Kidney (tissue), 14 donors: ENCODE measurements around the gene LIN28B. TPM values are rescaled to one million over a fixed set of nuclear protein-coding genes. Genes with fewer than 3 reads are reported as not detected.

Experiments used
- DNase-seq, 5 donors: peaks; one replicate each; pipeline ENCODE4 v3.0.0-alpha.2; 2013 to 2020
- FAIRE-seq: peaks from 2 replicates; lab custom pipeline; 2012; peaks lifted over from hg19 to GRCh38; lab: Jason Lieb, UNC
- H3K27ac ChIP-seq, 2 donors: one replicate each; pipeline ENCODE4 v1.7.0; 2013; ENCODE audit warnings: low read depth in 2 of 2, low read length in 2 of 2, inconsistent platforms in 1 of 2
- H3K27me3 ChIP-seq: one replicate; pipeline ENCODE4 v1.7.1; 2013; ENCODE audit warnings: low read length, inconsistent platforms; ENCODE audit not compliant: control insufficient read depth, insufficient read depth
- H3K36me3 ChIP-seq, 3 donors: one replicate each; pipeline versions ENCODE4 v1.7.0 to v1.7.1; 2013; ENCODE audit warnings: low read length in 3 of 3, control low read depth in 1 of 3, inconsistent platforms in 1 of 3; ENCODE audit not compliant: insufficient read depth in 3 of 3, control insufficient read depth in 2 of 3
- H3K4me1 ChIP-seq, 3 donors: one replicate each; pipeline versions ENCODE4 v1.7.0 to v1.7.1; 2013; ENCODE audit warnings: low read length in 3 of 3, inconsistent platforms in 1 of 3, low read depth in 1 of 3; ENCODE audit not compliant: control insufficient read depth in 2 of 3, insufficient read depth in 2 of 3
- H3K4me3 ChIP-seq, 3 donors: one replicate each; pipeline versions ENCODE4 v1.7.0 to v1.8.1; 2013; ENCODE audit warnings: low read length in 3 of 3, control low read depth in 1 of 3, inconsistent platforms in 1 of 3
- H3K9ac ChIP-seq, 3 donors: one replicate each; pipeline versions ENCODE4 v1.7.0 to v1.7.1; 2013; ENCODE audit warnings: low read length in 3 of 3, control low read depth in 1 of 3, inconsistent platforms in 1 of 3
- H3K9me3 ChIP-seq, 3 donors: one replicate each; pipeline versions ENCODE4 v1.7.0 to v1.7.1; 2013; ENCODE audit warnings: low read length in 3 of 3, control low read depth in 1 of 3, inconsistent platforms in 1 of 3; ENCODE audit not compliant: control insufficient read depth in 2 of 3, insufficient read depth in 1 of 3
- intact Hi-C: fragments of 100-400 bp; cut with DNase I; formaldehyde crosslinking; loops from one replicate; pipeline ENCODE4 v1.11.1; 2022
- polyA plus RNA-seq: library from polyadenylated mRNA; stranded (reverse); fragments of 350-450 nt; fragmentation: Illumina TruSeq; extraction: RNeasy Lipid Tissue Mini Kit (QIAGEN cat#74804); gene quantifications from one replicate; pipeline ENCODE4 v1.2.3, GENCODE V29; 2014; ENCODE audit warnings: low read depth, low replicate concordance; ENCODE audit not compliant: insufficient read depth
- total RNA-seq: library from RNA; stranded (reverse); fragmentation: NEBNext Ultra II Directional; extraction: Animal tissue kit (Norgen Biotek cat#: 25700); gene quantifications from one replicate; pipeline ENCODE4 v1.2.1, GENCODE V29; 2021
- TF ChIP-seq, protein P1 (sequence below): IDR thresholded peaks from 3 replicates; pipeline ENCODE4 v1.5.1; 2012; ENCODE audit warnings: mild to moderate bottlenecking, moderate library complexity, borderline replicate concordance; ENCODE audit not compliant: insufficient read depth; ENCODE audit errors: extremely low read depth
- donor health status: control.
- donor health status: control.
- donor health status: control.
- donor health status: control.
- donor health status: control.
- donor health status: DM: yes; HTN: yes; CAD: no.
- donor health status: Normal renal cell carcinoma (clear cell type).

The LIN28B gene
- total and polyA plus RNA-seq, 2 donors from 2014 or later = not detected

DNA sequence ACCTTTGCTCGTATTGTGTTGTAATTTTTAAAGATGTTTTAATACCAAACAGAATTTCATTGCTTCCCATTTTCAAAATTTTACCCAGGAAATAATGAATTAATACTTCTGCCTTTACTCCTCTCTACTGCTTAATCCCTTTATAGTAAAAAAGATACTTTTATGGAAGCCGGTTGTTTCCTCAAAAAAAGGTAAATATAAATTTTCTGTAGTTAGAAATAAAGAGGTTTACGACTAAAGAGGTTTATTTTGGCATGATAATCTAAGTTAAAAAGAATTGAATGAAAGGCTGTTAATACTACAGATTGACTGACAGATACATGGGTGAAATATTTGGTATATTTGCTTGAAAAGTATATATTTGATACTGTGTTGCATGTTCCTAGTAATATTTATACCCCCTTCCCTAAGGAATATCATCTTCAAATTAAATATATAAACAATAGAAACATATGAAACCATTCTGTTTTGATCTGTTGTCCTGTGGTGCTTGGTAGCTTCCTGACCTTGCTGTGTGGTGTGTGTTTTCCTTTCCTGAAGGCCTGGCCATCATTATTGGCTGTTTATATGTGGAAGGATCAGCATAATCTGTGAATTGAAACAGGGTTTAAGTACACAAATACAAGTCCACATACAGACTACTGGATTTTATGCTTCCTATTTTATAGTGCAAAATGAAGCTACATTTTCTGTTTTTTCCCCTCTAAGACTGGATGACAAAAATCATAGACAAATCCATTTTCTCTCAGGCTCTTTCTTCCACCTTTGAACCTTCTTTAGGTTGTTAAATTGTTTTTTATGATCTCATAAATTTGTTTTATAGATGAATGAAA lies 2.3 kb downstream of the LIN28B start:
- no peak for FAIRE-seq
- H3K4me1 ChIP-seq = peaks cover 0 to 4% (median 0%) of the 10 kb centered on the region in 3 donors
- no peak overlapping the region for H3K9ac ChIP-seq
- DNase-seq = no peak
- H3K36me3 ChIP-seq = no peaks in the 10 kb centered on the region
- H3K9me3 ChIP-seq = no peaks in the 10 kb centered on the region
- intact Hi-C loops = no loop called here
- TF ChIP-seq, protein P1, sequence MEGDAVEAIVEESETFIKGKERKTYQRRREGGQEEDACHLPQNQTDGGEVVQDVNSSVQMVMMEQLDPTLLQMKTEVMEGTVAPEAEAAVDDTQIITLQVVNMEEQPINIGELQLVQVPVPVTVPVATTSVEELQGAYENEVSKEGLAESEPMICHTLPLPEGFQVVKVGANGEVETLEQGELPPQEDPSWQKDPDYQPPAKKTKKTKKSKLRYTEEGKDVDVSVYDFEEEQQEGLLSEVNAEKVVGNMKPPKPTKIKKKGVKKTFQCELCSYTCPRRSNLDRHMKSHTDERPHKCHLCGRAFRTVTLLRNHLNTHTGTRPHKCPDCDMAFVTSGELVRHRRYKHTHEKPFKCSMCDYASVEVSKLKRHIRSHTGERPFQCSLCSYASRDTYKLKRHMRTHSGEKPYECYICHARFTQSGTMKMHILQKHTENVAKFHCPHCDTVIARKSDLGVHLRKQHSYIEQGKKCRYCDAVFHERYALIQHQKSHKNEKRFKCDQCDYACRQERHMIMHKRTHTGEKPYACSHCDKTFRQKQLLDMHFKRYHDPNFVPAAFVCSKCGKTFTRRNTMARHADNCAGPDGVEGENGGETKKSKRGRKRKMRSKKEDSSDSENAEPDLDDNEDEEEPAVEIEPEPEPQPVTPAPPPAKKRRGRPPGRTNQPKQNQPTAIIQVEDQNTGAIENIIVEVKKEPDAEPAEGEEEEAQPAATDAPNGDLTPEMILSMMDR = no peak
- H3K27ac ChIP-seq = no peak overlapping the region
- no peak overlapping the region for H3K4me3 ChIP-seq
- H3K27me3 ChIP-seq = peaks cover 42% of the 10 kb centered on the region

DNA sequence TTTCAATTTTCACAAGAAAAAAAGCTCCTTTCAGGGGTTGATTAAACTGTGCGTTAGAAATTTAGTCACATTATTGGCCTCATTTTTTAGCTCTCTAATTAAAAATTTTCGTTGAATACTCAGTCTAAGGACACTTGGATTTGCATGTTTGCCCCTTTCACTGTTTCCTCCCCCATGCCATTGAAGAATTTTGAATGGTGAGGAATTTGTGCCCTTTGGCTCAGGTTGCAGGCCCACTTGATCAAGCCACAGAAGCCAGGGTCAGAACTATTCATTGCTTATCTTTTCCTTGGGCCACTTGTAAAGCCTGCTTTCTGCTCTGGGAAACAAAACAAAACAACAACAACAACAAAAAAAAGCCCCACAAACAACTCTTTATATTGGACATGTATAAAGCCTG lies 12.2 kb downstream of the LIN28B start:
- DNase-seq = no peak
- no peak overlapping the region for H3K9ac ChIP-seq
- no peak overlapping the region for H3K27ac ChIP-seq
- intact Hi-C loops = no loop called here
- H3K9me3 ChIP-seq = no peaks in the 10 kb centered on the region
- no peaks in the 10 kb centered on the region for H3K36me3 ChIP-seq
- TF ChIP-seq, protein P1 = no peak
- H3K4me3 ChIP-seq = no peak overlapping the region
- no peaks in the 10 kb centered on the region for H3K27me3 ChIP-seq
- H3K4me1 ChIP-seq = no peaks in the 10 kb centered on the region
- no peak for FAIRE-seq

DNA sequence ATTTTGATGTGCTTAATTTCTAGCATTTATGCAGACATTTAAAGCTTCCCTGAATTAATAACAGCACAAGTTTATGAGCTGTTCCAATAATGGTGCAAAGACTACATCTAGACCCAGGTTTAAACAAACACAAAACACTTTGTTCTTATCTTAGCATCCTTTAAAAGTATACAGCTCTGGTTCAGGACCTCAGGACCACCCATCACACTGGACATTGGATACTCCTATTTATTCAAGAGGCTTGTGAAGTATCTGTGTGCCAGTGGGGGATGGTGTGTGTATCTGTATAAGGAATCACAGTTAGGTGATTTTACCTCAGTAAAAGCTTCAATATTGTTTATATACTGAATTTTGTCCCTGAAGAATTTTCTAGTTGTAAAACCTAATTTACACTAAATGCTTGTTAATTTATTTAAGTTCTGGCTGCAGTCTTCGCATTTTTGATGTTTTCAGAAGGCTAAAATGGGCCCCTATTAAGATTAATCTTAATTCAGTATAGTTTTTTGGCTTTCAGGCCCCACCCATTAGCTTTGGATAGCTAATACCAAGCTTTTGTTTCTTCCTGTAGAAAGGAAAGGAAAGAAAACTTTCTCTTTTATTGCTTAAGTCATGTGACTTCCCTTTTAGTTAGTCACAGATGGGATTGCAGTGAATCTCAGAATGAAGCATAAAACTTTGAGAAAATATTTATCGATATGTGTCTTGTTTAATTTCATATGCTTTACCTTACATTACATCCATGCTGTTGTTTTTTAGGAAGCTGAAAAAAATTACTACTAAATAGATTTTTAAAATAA lies 13.1 kb downstream of the LIN28B start:
- Histone ChIP-seq H3K36me3 (no peaks in the 10 kb centered on the region), H3K4me1 (no peaks in the 10 kb centered on the region), H3K27ac (no peak overlapping the region), H3K9me3 (no peaks in the 10 kb centered on the region), H3K27me3 (no peaks in the 10 kb centered on the region), H3K4me3 (no peak overlapping the region), H3K9ac (no peak overlapping the region)
- intact Hi-C loops = no loop called here
- TF ChIP-seq, protein P1 = no peak
- no peak for DNase-seq
- FAIRE-seq = no peak
